AML-193 (cell line): ENCODE measurements around the gene SLIT1.

Experiments
- DNase-seq, 2 experiments: peaks; one replicate each; lab custom pipeline; 2025; lab: John Stamatoyannopoulos, UW

The SLIT1 gene

GRCh38 chr10:97203220-97203619 lies 17.5 kb upstream of the SLIT1 start:
- DNase-seq: no peak

GRCh38 chr10:97200616-97201015 lies 14.9 kb upstream of the SLIT1 start:
- peak; percentile 24 to 28 for DNase-seq

- no peak for DNase-seq
These were observed 13.4 kb upstream of the SLIT1 start for GRCh38 chr10:97199152-97199551.

GRCh38 chr10:97197030-97197500 lies 11.3 kb upstream of the SLIT1 start:
- DNase-seq: no peak

GRCh38 chr10:97196223-97197029 lies 10.7 kb upstream of the SLIT1 start:
- peak; percentile 67 to 75 for DNase-seq

GRCh38 chr10:97195706-97196222 lies 10.0 kb upstream of the SLIT1 start:
- no peak for DNase-seq

- no peak for DNase-seq
These were observed 7.2 kb upstream of the SLIT1 start for GRCh38 chr10:97192952-97193435.

GRCh38 chr10:97190450-97190849 lies 4.7 kb upstream of the SLIT1 start:
- DNase-seq: no peak

GRCh38 chr10:97188261-97188711 lies 2.5 kb upstream of the SLIT1 start:
- DNase-seq: no peak

- DNase-seq: no peak
These were observed 1.2 kb upstream of the SLIT1 start for GRCh38 chr10:97186911-97187310.

GRCh38 chr10:97184971-97185325 lies 811 bp downstream of the SLIT1 start:
- DNase-seq: no peak

- DNase-seq: no peak
These were observed 2.4 kb downstream of the SLIT1 start for GRCh38 chr10:97183314-97183713.

GRCh38 chr10:97182288-97182990 lies 3.3 kb downstream of the SLIT1 start:
- no peak for DNase-seq

- no peak for DNase-seq
These were observed 4.8 kb downstream of the SLIT1 start for GRCh38 chr10:97180986-97181385.

GRCh38 chr10:97180363-97180755 lies 5.4 kb downstream of the SLIT1 start:
- DNase-seq: no peak

- DNase-seq: no peak
These were observed 5.9 kb downstream of the SLIT1 start for GRCh38 chr10:97179731-97180362.

GRCh38 chr10:97179311-97179710 lies 6.4 kb downstream of the SLIT1 start:
- DNase-seq: no peak

GRCh38 chr10:97178074-97178473 lies 7.7 kb downstream of the SLIT1 start:
- no peak for DNase-seq

- DNase-seq: no peak
These were observed 9.5 kb downstream of the SLIT1 start for GRCh38 chr10:97176226-97176625.

GRCh38 chr10:97175586-97175985 lies 10.2 kb downstream of the SLIT1 start:
- no peak for DNase-seq

GRCh38 chr10:97174941-97175340 lies 10.8 kb downstream of the SLIT1 start:
- no peak for DNase-seq

- DNase-seq: no peak
These were observed 11.4 kb downstream of the SLIT1 start for GRCh38 chr10:97174276-97174775.
